NCI-H82 treated with DMSO at 0.1 percent for 48 hours (cell line): ENCODE results near the gene ITSN1.
A peak's percentile ranks its signal among the peaks of the same experiment; 100 is the strongest.
"Not testable (repeated sequence)": the region's sequence is repeated elsewhere in the genome, so short reads cannot be mapped to it uniquely, and the experiment has no call there.

Source experiments
- DNase-seq: peaks from one replicate; lab custom pipeline; 2025; ENCODE audit not compliant: unreplicated experiment; lab: John Stamatoyannopoulos, UW

Gene ITSN1

DNA sequence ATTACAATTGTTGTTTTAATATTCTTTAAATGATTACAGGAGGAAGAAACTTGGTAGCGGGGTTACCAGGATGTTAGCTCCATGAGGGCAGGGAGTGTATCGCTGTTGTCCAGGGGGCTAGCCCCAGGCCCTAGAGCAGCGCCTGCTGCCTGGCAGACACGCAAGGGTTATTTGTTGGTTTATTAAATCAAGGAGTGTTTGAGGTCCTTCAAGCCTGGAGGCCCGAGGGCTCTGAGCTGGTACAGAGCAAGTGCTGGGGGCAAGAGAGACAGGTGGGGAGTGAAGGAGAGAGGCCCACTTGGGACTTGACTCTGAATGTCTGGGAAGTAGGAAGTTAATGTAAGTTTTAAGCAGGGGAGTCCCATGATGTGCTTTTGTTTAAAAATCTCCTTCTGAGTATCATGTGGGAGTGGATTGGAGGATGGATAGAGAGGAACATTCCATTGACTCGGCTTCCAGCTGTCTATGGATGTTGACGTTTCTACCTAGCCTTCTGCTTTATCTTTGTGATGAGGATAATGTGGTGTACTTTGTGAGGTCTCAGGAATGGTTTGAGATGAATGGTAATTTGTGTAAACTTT is 8.7 kb downstream of the ITSN1 start:
- DNase-seq = no peak

DNA sequence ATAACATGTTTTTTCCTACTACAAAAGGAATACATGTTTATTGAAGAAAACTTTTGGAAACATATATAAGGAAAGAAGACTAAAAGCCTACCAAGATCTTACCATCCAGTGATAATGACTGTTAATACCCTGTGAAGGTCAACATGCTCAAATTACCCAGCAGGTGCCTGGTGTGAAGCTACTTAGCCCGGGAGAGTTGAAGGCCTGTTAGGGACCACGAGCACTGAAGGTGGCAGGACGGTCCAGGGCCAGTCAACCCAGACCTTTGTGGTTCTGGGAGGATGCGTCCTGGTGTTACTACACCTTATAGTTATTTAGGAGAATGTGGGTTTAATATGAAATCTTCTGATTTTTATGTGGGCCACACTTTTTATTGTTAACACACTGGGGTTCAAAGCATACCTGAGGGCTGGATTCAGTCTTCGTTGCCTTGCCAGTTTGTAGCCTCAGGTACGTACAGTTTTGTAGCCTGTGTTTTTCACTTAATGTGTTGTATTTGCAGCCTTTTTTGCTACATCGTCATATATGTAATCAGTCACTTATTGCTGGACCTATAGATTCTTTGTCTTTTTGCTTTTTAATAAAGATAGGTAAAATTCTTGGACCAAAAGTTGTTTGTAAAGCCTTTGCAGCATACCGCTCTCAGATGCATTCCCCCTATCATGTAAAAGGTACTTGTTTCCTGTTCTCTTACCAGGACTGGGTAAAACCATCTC is 9.8 kb downstream of the ITSN1 start:
- peak; percentile 30 for DNase-seq

GRCh38 chr21:33654412-33654811 is 12.1 kb downstream of the ITSN1 start:
- DNase-seq = no peak

- no peak for DNase-seq
Observed at GRCh38 chr21:33655588-33656221, 13.4 kb downstream of the ITSN1 start.

DNA sequence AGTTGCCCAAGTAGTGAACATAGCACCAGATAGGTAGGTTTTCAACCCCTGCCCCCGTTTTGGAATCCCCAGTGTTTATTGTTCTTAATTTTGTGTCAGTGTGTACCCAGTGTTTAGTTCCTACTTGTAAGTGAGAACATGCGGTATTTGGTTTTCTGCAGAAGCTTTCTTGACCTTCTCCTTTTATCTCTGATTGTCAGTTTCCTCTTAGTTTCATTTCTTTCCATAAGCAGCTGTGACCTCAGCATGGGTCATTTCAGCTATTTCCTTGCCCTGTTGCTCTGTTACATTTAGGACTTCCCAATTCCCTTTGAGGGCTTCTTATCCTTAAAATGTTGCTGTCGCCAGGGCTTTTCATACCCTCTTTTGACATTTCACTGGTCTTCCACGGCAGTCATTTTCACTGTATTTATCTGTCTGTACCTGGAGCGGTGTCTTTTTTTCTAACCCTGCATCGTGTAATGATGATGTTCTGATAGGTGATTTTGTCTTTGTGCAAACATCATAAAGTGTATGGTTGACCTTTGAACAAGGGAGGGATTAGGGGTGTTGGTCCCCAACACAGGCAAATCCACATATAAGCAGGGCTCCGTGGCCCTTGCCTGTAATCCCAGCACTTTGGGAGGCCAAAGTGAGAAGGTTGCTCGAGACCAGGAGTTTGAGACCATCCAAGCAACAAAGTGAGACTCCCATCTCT is 15.0 kb downstream of the ITSN1 start:
- no peak for DNase-seq

DNA sequence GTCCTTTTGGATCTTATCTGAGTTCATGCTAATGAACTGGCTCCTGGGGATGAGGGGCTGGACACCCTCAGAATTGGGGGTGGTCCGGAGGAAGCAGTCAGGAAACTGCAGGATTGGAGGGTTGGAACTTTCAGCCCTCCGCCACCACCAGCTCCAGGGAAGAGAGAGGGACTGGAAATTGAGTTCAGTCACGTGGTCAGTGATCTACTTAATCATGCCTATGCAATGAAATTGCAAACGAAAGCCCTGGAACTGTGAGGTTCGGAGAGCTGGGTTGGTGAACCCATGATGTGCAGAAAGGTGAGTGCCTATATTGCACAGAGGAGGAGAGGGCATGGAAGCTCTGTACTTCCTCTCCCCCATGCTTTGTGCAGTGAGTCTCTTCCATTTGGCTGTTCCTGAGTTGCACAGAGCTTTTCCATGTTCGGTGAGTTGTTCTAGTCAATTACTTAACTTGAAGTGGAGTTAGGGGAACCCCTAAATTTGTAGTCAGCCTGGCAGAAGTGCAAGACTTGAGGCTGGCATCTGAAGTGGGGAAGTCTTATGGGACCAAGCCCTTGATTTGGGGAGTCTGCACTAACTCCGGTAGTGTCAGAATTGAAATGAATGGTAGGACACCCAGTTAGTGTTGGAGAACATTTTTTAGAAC is 16.7 kb downstream of the ITSN1 start:
- no peak for DNase-seq

GRCh38 chr21:33659568-33659949 is 17.3 kb downstream of the ITSN1 start:
- DNase-seq = no peak

DNA sequence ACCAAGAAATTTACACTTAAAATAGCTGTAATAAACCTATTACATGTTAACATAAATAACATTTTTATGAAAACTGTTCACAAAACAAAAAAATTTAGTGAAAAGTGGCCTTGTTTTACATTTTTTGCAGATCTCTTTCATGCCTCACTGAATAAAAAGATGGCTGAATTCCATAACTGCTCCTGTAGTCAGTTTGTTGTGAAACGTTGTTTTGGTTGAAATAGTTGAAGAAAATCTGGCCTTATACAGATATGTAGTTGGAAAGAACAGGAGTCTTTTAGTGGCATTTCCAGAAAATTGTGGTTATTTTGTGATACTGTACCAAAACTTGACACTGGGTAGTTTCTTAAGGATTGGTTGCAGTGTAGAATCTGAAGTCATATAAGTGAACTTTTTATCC is 18.1 kb downstream of the ITSN1 start:
- no peak for DNase-seq

GRCh38 chr21:33661146-33661545 is 18.8 kb downstream of the ITSN1 start:
- DNase-seq = no peak

DNA sequence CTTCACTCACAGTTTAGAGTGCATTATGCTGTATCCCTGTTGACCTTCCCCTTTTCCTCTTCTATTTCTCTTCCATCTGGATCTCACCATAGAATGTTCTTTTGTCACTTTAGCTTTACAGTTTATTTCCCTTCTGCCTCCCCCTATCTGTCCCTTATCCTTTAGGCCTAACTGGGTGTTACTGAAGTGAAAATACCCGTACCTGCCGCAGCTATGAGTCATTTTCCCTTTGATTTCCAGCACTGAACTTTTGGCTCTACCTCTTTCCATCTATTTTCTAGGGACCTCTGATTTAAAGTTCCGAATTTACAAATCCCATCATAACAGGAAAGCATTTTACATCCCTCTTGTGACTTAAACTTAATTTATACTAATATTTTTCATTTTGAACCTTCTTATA is 19.7 kb downstream of the ITSN1 start:
- DNase-seq = no peak

- DNase-seq = no peak
Observed at GRCh38 chr21:33663241-33663640, 20.9 kb downstream of the ITSN1 start.

DNA sequence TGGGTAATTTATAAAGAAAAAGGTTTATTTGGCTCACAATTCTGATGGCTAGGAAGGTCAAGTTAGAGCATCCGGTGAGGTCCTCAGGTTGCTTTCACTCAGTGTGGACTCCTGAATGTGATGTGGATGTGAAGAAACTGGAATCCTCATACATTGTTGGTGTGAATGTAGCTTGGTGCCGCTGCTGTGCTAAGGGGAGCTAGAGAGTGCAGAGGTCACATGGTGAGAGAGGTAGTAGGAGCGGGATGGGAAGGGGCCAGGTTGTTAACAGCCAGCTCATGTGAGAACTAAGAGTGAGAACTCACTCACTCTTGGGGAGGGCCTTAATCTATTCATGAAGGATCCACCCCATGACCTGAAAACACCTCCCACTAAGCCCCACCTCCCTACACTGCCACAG is 21.8 kb downstream of the ITSN1 start:
- no peak for DNase-seq

GRCh38 chr21:33666153-33666552 is 23.9 kb downstream of the ITSN1 start:
- DNase-seq = no peak

GRCh38 chr21:33667636-33668035 is 25.3 kb downstream of the ITSN1 start:
- no peak for DNase-seq

DNA sequence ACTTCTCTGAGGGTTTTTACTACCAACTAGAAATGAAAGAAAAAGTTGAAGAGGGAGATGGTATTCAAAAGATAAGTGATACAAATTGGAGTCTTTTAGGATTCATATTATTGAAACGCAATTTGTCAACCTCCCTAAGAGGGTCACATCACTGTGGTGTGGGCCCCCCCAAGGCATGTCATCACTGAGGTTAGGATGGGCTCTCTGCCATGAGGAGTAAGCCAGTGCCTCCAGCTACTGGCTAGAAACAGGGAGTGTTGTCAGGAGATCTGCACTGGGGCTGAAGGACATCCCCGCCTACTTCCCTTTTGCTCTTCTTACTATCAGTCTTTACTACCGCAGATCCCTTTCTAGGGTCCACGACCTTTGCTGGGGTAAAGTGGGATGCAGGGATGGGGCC is 25.9 kb downstream of the ITSN1 start:
- DNase-seq = no peak

DNA sequence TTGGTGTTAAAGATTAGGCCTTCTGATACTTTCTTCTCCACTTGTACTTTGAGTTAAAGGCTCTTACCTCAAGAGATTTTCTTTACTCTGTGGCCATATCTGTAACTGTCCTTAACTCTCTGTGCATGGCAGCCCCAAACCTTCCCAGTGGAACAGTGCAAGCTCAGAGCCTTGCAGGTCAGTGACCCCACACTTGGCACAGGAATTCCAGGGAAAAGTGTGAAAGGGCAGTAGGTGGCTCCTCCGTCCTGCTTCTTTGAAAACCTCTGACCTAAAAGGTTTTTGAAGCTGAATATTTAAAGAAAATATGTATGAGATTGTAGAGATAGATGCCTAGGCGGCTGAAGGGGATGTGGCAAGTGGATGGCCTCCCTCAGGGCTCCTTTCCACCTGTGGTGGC is 26.3 kb downstream of the ITSN1 start:
- no peak for DNase-seq

DNA sequence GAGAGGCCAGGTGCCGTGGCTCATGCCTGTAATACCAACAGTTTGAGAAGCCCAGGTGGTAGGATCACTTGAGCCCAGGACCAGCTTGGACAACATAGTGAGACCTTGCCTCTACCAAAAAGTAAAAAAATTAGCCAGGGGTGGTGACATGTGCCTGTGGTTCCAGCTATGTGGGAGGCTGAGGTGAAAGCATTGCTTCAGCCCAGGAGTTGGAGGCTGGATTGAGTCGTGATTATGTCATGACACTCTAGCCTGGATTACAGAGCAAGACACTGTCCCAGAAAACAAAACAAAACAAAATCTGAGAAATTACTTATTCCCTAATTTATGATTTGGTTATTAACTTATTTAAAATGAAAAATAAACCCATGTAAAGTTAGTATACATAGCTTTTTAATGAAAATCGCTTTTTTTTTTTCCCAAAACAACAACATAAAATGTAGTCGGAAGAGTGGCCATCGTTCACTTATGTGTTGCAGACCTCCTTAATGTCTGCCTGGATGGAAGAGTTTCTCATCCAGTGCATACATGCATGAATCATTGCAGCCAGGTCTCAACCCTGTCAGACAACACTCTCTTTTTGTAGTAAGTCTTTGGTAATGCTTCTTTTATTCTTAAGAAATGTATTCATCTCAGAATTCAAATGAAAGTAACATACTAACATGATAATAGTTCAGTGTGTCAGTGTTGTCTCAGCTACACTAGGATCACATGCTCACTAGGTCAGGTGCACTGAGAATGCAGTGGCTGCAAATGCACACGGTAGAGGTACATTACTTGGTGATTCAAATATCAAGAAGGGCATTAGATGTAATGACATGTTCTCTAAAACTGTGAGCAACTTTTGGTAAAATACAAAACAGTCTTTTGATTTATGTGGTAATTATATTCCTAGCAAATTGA is 28.0 kb downstream of the ITSN1 start:
- DNase-seq = no peak

GRCh38 chr21:33673473-33673872 is 31.2 kb downstream of the ITSN1 start:
- no peak for DNase-seq

GRCh38 chr21:33674226-33674625 is 31.9 kb downstream of the ITSN1 start:
- DNase-seq = no peak

GRCh38 chr21:33676666-33677065 is 34.4 kb downstream of the ITSN1 start:
- not testable (repeated sequence) for DNase-seq
